ENCODE results near the gene ROCK2. TPM values are rescaled to one million over a fixed set of nuclear protein-coding genes. Genes with fewer than 3 reads are reported as not detected.

Gene ROCK2
- polyA plus RNA-seq, 3 donors = 2.8 to 10.2 (median 4.3) TPM

DNA sequence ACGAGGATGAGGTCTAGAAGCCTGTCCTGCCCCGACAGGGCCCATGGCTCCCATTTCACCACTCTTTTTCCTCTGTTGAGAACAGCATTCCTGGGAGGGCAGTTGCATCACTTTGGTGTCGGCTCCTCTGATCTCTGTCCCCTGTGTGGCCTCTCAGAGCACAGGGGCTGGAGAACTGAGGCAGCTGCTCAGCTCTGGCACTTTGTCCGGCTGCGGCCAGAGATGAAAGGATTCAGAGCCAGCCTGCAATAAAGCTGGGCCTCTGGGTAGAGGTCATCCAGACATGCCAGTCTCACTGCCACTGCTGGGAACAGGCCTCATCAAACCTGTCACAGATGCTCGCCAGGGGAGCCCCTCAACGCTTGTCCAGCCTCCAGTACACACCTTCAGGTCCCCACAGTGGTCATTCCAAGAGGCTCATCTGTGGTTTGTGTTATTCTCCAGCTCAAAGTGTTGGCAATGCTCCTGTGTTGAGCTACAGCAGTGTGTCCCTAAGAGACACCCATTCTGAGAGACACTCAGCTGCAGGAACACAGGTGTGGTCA, 13.1 kb upstream of the ROCK2 start:
- Histone ChIP-seq H2AFZ (ENCODE audit: insufficient read depth, low read depth, low read length, poor library complexity, severe bottlenecking) (no peak overlapping the region), H3K27ac (ENCODE audit: low read depth in 1 of 2, low read length in 2 of 2) (no peak overlapping the region), H3K4me3 (replicated peaks in 1 of 3; ENCODE audit: low read depth in 2 of 3, low read length in 3 of 3) (no peak overlapping the region), H3K9ac (ENCODE audit: insufficient read depth, low read length, poor library complexity, severe bottlenecking) (no peak overlapping the region), H3K27me3 (ENCODE audit: control insufficient read depth in 2 of 2, insufficient read depth in 2 of 2, low read length in 2 of 2) (no peaks in the 10 kb centered on the region), H4K20me1 (ENCODE audit: insufficient read depth, low read length) (no peaks in the 10 kb centered on the region), H3K4me1 (ENCODE audit: control insufficient read depth in 1 of 2, insufficient read depth in 2 of 2, low read length in 2 of 2) (no peaks in the 10 kb centered on the region), H3K79me2 (ENCODE audit: insufficient read depth, low read length) (no peaks in the 10 kb centered on the region), H3K36me3 (replicated peaks in 1 of 2; ENCODE audit: control insufficient read depth in 1 of 2, insufficient read depth in 2 of 2, low read length in 2 of 2) (no peaks in the 10 kb centered on the region), H3K4me2 (replicated peaks; ENCODE audit: extremely low read depth, low read length, poor library complexity, severe bottlenecking) (no peak overlapping the region), H3K9me3 (replicated peaks in 1 of 2; ENCODE audit: control insufficient read depth in 1 of 2, insufficient read depth in 1 of 2, low read length in 2 of 2) (no peaks in the 10 kb centered on the region)
- intact Hi-C loops (cut with micrococcal nuclease) = no loop called here
- no peak overlapping the region for H3K4me3 Mint-ChIP-seq
- TF ChIP-seq, protein P1, sequence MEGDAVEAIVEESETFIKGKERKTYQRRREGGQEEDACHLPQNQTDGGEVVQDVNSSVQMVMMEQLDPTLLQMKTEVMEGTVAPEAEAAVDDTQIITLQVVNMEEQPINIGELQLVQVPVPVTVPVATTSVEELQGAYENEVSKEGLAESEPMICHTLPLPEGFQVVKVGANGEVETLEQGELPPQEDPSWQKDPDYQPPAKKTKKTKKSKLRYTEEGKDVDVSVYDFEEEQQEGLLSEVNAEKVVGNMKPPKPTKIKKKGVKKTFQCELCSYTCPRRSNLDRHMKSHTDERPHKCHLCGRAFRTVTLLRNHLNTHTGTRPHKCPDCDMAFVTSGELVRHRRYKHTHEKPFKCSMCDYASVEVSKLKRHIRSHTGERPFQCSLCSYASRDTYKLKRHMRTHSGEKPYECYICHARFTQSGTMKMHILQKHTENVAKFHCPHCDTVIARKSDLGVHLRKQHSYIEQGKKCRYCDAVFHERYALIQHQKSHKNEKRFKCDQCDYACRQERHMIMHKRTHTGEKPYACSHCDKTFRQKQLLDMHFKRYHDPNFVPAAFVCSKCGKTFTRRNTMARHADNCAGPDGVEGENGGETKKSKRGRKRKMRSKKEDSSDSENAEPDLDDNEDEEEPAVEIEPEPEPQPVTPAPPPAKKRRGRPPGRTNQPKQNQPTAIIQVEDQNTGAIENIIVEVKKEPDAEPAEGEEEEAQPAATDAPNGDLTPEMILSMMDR (IDR thresholded peaks at IDR 0.05) = no peak
- H3K27me3 Mint-ChIP-seq (ENCODE audit: low read depth in 3 of 3) = peaks cover 0 to 10% (median 8%) of the 10 kb centered on the region in 3 donors
- H3K4me1 Mint-ChIP-seq = no peaks in the 10 kb centered on the region
- 85% methylated on average over 5 of the region's 7 CpGs for WGBS (ENCODE audit: insufficient coverage)
- H3K9me3 Mint-ChIP-seq = no peaks in the 10 kb centered on the region
- H3K27ac Mint-ChIP-seq = no peak overlapping the region
- no peak for DNase-seq
- H3K36me3 Mint-ChIP-seq = no peaks in the 10 kb centered on the region

DNA sequence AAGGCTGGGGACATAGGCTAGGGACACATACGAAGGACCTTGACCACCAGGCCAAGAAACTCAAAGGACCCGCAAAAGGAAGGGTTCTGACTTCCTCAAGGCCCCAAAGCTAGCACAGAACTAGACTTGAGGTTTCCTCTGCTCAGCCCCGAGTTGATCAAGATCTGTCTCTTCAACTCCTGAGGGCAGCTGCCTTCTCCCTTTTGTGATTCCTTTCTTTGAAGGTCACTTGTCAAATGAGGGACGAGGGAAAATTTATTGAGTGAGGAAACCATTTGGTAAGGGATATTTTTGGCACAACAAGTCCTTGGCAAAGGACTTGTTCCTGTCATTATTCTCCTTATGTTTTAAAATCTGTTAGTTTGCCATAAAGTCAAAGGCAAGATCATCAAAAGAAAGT, 12.3 kb upstream of the ROCK2 start:
- TF ChIP-seq, protein P1 (IDR thresholded peaks at IDR 0.05) = no peak
- H3K4me3 ChIP-seq (replicated peaks in 1 of 3; ENCODE audit: low read depth in 2 of 3, low read length in 3 of 3) = no peak overlapping the region
- H4K20me1 ChIP-seq (ENCODE audit: insufficient read depth, low read length) = no peaks in the 10 kb centered on the region
- no peaks in the 10 kb centered on the region for H3K79me2 ChIP-seq (ENCODE audit: insufficient read depth, low read length)
- H3K27ac Mint-ChIP-seq = no peak overlapping the region
- H3K4me2 ChIP-seq (replicated peaks; ENCODE audit: extremely low read depth, low read length, poor library complexity, severe bottlenecking) = no peak overlapping the region
- no peaks in the 10 kb centered on the region for H3K9me3 Mint-ChIP-seq
- H3K27me3 Mint-ChIP-seq (ENCODE audit: low read depth in 3 of 3) = peaks cover 2 to 12% (median 8%) of the 10 kb centered on the region in 3 donors
- no peaks in the 10 kb centered on the region for H3K4me1 Mint-ChIP-seq
- no peak overlapping the region for H3K9ac ChIP-seq (ENCODE audit: insufficient read depth, low read length, poor library complexity, severe bottlenecking)
- no peaks in the 10 kb centered on the region for H3K27me3 ChIP-seq (ENCODE audit: control insufficient read depth in 2 of 2, insufficient read depth in 2 of 2, low read length in 2 of 2)
- intact Hi-C loops (cut with micrococcal nuclease) = no loop called here
- H3K36me3 ChIP-seq (replicated peaks in 1 of 2; ENCODE audit: control insufficient read depth in 1 of 2, insufficient read depth in 2 of 2, low read length in 2 of 2) = no peaks in the 10 kb centered on the region
- no peaks in the 10 kb centered on the region for H3K4me1 ChIP-seq (ENCODE audit: control insufficient read depth in 1 of 2, insufficient read depth in 2 of 2, low read length in 2 of 2)
- no peak for DNase-seq
- H3K36me3 Mint-ChIP-seq = no peaks in the 10 kb centered on the region
- 22% methylated on average over 4 of the region's 4 CpGs for WGBS (ENCODE audit: insufficient coverage)
- H3K9me3 ChIP-seq (replicated peaks in 1 of 2; ENCODE audit: control insufficient read depth in 1 of 2, insufficient read depth in 1 of 2, low read length in 2 of 2) = no peaks in the 10 kb centered on the region
- no peak overlapping the region for H3K27ac ChIP-seq (ENCODE audit: low read depth in 1 of 2, low read length in 2 of 2)
- no peak overlapping the region for H2AFZ ChIP-seq (ENCODE audit: insufficient read depth, low read depth, low read length, poor library complexity, severe bottlenecking)
- no peak overlapping the region for H3K4me3 Mint-ChIP-seq
